ENCODE measurements around the gene CCDC91.
"Not testable (repeated sequence)": the region's sequence is repeated elsewhere in the genome, so short reads cannot be mapped to it uniquely, and the experiment has no call there.

CCDC91 gene

DNA sequence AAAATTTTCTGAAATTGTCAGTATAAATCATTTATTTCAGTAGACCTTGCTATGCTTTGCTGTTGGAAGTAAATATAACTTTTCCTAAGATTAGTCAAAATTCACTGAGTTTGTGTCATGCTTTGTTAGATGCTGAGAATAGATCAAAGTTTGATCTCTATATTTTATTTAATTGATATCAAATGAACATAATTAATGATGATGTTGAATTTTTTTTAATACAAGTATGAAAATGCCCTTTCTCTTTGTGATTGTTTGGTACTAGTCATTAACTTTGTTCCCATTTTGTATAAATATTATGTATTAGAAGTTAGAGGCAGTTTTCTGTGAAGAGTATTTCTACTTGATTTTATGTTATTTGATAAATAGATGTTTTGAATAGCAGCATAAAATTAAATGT, 45.7 kb downstream of the CCDC91 start:
- no peak for DNase-seq

DNA sequence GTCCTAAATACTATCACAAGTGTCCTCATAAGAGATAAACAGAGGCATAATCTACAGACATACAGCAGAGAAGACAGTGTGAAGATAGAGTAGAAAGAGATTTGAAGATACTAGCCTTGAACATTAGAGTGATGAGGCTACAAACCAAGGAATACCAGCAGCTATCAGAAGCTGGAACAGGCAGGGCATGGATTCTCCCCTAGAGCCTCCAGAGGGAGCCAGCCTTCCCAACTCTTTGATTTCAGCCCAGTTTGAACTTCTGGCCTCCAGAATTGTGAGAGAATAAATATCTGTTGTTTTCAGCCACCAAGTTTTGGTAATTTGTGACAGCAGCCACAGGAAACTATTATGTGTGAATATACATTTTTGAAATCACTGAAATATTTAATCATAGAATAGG, 47.2 kb downstream of the CCDC91 start:
- DNase-seq = no peak

GRCh38 chr12:28239918-28240317, 49.7 kb downstream of the CCDC91 start:
- no peak for DNase-seq

GRCh38 chr12:28240853-28241252, 50.6 kb downstream of the CCDC91 start:
- DNase-seq = no peak

DNA sequence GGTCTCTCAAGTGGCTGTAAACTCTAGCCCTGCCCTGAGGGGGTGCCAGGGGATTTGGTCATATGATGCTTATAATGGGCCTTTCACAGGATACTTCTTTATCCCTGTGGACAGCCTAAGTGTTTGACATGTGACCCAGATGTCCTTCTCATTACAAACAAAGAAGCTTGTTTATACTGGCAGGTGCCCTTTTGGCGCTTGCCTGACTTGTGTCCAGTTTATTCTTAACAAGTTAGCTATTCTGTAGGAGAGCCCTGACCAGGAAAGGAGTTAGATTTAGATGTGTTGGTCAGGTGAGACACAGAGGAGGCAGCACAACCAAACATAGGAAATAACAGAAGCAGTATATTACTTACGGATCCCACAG, 51.9 kb downstream of the CCDC91 start:
- no peak for DNase-seq

- no peak for DNase-seq
Measured at GRCh38 chr12:28242496-28243309, 52.4 kb downstream of the CCDC91 start.

DNA sequence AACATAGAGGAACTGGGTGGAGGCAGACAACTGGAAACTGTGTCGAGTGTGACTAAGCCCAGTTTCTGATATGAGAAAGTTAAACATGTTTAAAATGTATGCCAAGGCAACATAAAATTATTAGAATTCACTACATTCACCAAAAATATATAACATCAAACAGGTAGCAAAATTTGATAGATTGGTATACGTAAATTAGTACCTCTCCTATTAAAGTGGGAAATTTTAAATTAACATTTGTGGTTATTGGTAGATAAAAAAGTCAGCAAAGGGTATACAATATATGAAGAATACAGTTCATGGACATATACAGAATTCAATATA, 53.0 kb downstream of the CCDC91 start:
- no peak for DNase-seq

- DNase-seq = no peak
Measured at GRCh38 chr12:28247806-28248205, 57.5 kb downstream of the CCDC91 start.

DNA sequence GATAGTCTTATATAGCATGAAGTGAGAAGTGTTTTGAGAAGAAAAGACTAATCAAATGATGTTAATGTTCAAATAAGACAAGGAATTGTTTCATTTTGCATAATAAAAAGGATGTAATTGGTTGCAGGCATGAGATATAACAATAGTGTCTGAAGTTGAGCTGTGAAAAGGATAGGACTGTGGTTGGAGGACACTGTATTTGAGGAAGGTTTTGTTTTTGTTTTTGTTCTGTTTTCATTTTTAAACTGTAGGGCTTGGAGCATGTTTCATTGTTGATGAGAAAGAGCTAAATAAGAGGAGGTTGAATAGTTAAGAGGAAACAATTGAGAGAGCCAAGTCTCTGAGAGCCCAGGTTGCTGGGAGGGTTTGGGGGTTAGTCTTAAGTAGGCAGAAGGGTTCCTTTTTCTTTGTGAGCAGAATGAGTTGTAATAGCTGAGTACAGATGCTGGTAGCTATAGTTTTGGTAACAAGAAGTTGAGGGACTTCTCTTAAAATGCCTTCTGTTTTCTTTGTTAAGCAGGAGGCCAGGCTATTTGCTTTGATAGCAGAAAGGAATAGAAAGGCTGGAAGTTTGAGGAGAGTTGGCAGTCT, 58.4 kb downstream of the CCDC91 start:
- no peak for DNase-seq

DNA sequence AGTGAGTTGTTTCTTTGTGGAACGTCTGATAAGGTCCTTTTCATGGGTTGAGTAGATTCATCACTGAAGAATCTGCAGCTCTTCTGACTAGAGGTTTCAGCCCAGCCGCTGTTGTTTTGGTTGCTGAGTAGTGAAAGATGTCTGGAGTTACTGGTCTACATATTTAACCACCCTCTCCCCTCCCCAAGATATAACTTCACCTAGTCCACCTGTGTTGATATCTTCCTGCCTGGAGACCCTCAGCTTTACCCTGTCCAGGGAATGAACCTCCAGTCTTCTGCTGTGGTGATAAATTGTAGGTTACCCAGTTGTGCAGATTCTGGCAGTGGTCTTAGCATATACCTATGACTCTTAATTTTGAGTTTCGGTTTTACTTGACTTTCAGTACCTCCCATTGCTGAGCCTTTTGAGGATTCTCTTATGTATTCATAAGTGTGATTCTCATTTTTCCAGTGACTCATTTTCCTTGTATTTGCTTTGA, 62.9 kb downstream of the CCDC91 start:
- DNase-seq = no peak

DNA sequence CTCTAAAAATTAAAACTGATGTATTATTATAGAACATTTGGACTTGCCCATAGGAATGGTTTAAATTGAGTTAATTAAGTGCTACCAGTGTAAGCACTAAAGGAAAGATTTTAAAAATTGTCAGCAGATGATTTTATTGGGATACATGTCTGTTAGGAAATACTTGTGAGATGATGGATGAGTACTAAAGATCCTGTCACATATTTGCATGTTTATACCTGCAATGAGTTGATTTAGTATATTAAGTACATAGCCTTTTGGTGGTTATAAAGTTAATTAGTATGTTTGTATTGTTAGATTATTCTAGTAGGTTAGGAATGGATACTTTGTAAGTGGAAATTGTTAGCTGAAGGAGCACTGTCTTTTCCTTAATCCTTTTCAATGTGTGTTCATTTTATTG, 67.2 kb downstream of the CCDC91 start:
- no peak for DNase-seq

DNA sequence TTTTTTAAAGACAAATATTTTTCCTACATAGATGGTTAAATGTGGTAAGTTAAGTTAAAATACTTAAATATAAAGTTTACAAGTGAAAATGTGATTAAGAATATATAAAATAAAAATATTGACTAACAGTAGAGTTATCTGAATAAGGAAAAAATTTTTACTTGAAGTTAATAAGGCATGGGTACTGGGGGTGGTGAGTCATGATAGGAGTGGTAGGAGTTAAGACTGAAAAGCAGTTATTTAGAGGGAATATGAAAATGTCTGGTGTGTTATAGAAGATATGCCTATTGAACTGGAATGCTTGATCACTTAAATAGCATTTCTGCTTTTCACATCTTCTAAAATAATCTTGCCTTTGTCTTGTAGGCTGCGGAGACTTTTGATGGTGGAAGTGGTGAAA, 68.7 kb downstream of the CCDC91 start:
- no peak for DNase-seq

DNA sequence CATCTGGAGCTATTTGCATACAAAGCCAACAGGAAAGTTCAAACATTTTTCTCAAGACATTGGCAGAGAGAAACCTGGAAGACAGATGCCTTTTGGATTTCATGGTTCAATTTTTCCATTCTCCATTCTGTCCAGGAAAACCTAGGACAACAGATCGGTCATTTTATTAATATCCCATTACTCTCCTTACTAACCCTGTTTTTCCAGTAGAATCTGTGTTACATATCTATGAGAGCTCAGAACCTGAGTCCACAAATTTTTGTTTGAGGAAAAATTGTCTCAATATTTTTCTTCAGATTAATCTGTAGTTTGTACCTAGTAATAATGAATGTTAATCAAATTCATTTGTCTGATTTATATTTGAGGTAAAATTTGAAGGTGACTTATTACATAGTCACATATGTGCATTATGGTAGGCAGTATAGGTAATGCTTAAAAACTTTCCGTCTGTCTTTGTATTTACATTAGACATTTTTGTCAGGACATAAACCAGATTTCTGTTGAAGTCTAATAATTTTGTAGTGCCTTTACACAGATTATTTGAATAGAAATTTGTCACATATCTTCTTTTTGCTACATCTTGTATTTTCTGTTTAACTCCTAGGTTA, 75.3 kb downstream of the CCDC91 start:
- no peak for DNase-seq

- not testable (repeated sequence) for DNase-seq
Measured at GRCh38 chr12:28267920-28268607, 77.8 kb downstream of the CCDC91 start.

DNA sequence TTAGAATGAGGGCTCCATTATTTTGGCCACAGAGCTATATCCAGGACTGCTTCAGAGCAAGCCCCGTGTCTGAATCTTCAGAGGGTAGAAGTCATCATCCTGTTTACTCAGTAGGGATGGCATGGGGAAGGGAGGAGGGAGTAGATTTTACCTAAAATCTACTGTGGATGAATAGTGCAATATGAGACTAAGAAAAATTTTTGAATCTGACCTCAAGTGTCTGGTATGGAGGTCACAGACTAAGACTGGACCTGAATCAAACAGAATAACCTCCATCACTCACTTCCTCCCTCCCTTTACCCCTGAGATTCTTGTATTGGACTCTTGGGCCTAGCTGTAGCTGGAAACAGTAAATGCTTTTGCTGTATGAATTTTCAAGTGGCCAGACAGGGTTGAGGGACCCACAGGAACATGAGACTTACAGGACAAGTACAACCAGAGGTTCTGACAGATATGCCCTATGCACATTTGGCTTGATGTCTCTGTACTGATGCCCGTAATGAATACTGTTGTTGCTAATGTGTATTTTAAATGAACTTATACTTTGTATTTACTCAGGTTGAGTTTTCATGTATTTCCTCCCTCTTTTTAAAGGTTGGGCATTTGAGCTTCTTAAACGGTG, 78.5 kb downstream of the CCDC91 start:
- DNase-seq = no peak

DNA sequence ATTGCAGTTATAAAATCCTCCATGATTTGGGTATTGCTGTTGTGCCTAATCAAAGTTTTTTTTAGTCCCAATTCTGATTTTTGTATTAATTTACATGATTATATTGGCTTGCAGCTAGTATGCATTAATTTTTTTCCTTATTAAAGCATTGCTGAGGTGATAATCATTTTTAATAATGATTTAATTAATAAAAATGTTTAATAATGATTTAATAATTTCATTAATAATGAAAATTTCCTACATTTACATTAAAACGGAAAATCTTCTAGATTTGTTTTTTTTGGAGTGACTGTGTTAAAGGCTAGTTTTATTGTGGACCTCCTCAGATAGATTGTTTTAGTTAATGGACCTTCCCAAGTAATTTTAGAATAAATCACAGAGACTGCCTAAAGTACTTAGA, 79.6 kb downstream of the CCDC91 start:
- no peak for DNase-seq

DNA sequence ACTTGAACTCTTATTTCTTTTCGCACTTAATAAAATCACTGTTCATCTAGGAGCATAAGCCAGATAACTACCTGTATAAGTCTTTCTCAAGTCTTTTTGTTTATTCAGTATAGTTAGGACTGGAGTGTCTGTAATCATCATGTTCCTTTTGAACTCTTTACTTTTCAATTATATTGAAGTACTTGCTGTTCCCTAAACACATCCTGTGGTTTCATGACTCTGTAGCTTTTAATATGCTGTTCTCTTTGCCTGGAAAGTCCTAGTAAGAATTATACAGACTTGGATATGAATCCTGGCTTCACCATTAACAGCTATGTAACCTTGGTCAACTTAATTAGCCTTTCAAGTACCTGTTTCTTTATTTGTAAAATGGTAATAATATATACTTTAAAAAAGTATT, 88.2 kb downstream of the CCDC91 start:
- no peak for DNase-seq

- DNase-seq = no peak
Measured at GRCh38 chr12:28278960-28279359, 88.7 kb downstream of the CCDC91 start.

- DNase-seq = no peak
Measured at GRCh38 chr12:28286352-28286751, 96.1 kb downstream of the CCDC91 start.

DNA sequence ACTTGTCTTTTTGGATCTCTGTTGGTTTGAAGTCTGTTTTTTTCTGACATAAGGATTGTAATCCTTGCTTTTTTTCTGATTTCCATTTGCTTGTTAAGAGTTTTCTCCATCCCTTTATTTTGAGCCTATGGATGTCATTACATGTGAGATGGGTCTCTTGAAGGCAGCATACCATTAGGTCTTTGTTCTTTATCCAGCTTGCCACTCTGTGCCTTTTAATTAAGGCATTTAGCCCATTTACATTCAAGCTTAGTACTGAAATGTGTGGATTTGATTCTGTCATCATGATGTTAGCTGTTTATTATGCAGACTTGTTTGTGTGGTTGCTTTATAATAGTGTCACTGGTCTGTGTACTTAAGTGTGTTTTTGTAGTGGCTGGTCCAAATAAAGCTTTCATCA, 100.0 kb downstream of the CCDC91 start:
- no peak for DNase-seq

GRCh38 chr12:28292699-28293098, 102.4 kb downstream of the CCDC91 start:
- DNase-seq = no peak

DNA sequence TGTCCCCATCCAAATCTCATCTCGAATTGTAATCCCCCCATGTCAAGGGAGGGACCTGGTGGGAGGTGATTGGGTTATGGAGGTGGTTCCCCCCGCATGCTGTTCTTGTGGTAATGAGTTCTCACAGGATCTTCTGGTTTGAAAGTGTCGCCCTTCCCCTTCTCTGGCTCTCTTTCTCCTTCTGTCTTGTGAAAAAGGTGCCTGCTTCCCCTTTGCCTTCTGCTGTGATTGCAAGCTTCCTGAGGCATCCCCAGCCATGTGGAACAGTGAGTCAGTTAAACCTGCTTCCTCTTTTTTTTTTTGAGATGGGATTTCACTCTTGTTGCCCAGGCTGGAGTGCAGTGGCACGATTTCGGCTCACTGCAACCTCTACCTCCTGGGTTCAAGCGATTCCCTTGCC, 104.0 kb downstream of the CCDC91 start:
- no peak for DNase-seq

- DNase-seq = no peak
Measured at GRCh38 chr12:28296287-28296686, 106.0 kb downstream of the CCDC91 start.
